Stomach (tissue), 4 donors: Measurements from ENCODE around the gene ZNF555.

Experiments used
- POLR2A ChIP-seq, 4 donors: fragments of 450-650 bp; IDR thresholded peaks; one replicate each; pipeline ENCODE4 v1.6.1; 2016; ENCODE audit warnings: antibody characterized with exemption in 4 of 4, control low read depth in 2 of 4, mild to moderate bottlenecking in 1 of 4, moderate library complexity in 1 of 4
- POLR2AphosphoS5 ChIP-seq, 3 donors: sonication (generic); formaldehyde crosslinking; IDR thresholded peaks; one replicate each; pipeline ENCODE4 v1.6.1; 2016; ENCODE audit warnings: antibody characterized with exemption in 3 of 3
- TF ChIP-seq, protein P1 (sequence below), 7 experiments: fragments of 450-650 bp in 4 of 7; fragments of 200-600 bp in 3 of 7; sonication (generic) in 3 of 7; IDR thresholded peaks; one replicate each; pipeline ENCODE4 v1.5.1; 2016 to 2019; ENCODE audit warnings: antibody characterized with exemption in 7 of 7, control low read depth in 2 of 7, mild to moderate bottlenecking in 1 of 7

- TF ChIP-seq, protein P1, sequence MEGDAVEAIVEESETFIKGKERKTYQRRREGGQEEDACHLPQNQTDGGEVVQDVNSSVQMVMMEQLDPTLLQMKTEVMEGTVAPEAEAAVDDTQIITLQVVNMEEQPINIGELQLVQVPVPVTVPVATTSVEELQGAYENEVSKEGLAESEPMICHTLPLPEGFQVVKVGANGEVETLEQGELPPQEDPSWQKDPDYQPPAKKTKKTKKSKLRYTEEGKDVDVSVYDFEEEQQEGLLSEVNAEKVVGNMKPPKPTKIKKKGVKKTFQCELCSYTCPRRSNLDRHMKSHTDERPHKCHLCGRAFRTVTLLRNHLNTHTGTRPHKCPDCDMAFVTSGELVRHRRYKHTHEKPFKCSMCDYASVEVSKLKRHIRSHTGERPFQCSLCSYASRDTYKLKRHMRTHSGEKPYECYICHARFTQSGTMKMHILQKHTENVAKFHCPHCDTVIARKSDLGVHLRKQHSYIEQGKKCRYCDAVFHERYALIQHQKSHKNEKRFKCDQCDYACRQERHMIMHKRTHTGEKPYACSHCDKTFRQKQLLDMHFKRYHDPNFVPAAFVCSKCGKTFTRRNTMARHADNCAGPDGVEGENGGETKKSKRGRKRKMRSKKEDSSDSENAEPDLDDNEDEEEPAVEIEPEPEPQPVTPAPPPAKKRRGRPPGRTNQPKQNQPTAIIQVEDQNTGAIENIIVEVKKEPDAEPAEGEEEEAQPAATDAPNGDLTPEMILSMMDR (IDR thresholded peaks at IDR 0.05) = no peak
- TF ChIP-seq POLR2A (IDR thresholded peaks at IDR 0.05) = no peak
- TF ChIP-seq POLR2AphosphoS5 (IDR thresholded peaks at IDR 0.05) = no peak
These were observed 40.8 kb upstream of the ZNF555 start for GRCh38 chr19:2800506-2800905.
